Activated CD8-positive, alpha-beta memory T cell treated with anti-CD3 and anti-CD28 coated beads for 48 hours (primary cell): ENCODE results near the gene TMEM185B.
"Not testable (repeated sequence)": the region's sequence is repeated elsewhere in the genome, so short reads cannot be mapped to it uniquely, and the experiment has no call there.

Experiments used
- DNase-seq, 3 experiments: peaks; one replicate each; pipeline ENCODE4 v3.0.0-alpha.2; 2020; ENCODE audit warnings: low read depth in 2 of 3, low spot score in 2 of 3

Gene TMEM185B

GRCh38 chr2:120251880-120252224 is 28.7 kb upstream of the TMEM185B start:
- DNase-seq: no peak

DNA sequence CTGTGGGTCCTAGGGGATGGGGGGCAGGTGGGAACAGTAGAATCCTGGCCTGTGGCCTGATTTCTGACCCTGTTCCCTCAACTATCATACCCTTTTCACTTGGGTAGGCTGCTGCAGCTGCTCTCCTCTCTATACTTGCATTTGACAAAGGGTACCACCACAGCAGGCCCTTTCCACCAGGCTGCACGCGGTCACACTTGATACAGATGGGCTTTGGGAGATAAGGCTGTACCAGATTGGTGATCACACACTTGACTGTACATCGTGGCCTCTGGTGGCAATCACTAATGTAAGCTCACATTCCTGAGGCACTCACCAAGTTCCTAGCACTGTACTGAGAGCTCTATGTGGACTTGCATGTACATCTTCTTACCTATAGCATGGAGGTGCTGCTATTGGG is 27.9 kb upstream of the TMEM185B start:
- DNase-seq: no peak

DNA sequence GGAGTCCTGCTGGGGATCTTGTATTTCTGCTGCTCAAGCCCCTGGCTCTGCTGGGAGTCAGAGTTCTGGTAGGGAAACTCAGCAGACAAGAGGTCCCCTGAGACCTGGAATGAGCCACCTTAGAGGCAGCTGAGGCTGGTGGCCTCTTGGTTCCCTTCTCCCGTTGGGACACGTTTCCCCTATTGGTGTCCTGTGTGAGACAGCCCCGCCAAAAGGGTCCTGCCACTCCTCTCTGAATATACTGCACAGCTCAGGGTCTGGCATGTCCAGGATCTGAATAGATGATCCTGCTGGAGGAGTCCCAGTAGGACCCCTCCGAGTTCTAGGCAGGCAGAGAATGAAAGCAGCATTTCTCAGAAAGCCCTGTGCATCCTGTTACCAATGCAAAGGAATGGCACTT is 27.4 kb upstream of the TMEM185B start:
- DNase-seq: no peak

DNA sequence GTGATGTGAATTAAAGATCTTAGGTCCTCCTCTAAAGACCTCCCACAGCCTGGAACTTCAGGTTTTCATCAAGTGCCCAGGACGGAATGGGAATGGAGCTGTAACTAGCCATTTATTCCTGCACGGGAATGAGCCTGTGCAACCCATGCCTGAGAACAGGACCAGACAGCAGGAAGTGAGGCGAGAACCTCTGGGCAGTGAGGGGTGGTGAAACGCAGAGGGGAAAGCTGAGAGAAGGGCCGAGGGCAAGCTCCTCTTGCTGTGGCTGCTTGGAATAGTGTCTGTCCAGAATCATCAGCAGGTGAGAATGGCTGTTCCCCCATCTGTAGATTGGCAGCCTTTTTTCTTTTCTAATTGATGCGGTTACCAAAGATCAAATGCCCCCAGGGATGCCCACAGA is 24.7 kb upstream of the TMEM185B start:
- no peak for DNase-seq

GRCh38 chr2:120246546-120247300 is 23.5 kb upstream of the TMEM185B start:
- DNase-seq: no peak

- no peak for DNase-seq
Observed at GRCh38 chr2:120245520-120246332, 22.5 kb upstream of the TMEM185B start.

DNA sequence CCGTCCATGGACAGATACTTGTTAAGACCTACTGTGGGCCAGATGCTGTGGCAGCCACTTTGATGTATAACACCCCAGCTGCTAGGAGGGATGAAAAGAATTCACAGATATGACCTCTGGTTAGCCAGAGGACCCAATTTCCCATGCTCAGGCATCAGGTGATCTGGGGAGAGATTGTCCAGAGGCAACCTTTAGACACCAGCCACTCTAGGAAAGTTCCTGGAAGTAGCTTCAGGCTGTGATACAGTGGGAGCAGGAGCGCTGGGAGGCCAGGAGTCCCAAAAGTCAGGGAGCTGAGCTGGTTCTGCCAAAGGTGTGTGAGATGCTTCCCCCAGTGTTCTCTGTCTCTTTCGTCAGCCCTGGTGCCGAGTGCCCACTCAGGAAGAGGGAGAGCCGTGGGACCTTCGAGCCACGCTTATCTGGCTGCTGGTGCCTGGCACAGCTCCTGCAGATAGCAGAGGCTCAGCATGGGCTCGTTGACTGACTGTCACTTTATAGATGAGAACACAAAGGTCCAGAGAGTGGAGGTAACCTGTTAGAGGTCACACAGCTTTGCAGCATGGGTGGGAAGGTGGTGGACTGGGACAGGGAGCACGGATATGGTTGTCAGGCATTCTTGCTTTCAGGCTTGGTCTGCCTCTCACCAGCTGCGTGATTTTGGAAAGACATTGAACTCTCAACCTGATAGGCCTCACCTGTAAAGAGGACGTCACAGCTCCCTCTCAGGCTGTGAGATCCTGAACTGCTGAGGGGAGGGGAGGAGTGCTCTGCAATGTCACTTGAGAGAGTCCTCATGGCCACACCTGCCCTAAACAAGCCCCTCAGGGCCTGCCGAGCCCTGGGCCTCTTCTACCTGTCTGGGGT is 21.7 kb upstream of the TMEM185B start:
- no peak for DNase-seq

- no peak for DNase-seq
Observed at GRCh38 chr2:120243875-120244553, 20.8 kb upstream of the TMEM185B start.

- DNase-seq: no peak
Observed at GRCh38 chr2:120243211-120243610, 20.0 kb upstream of the TMEM185B start.

DNA sequence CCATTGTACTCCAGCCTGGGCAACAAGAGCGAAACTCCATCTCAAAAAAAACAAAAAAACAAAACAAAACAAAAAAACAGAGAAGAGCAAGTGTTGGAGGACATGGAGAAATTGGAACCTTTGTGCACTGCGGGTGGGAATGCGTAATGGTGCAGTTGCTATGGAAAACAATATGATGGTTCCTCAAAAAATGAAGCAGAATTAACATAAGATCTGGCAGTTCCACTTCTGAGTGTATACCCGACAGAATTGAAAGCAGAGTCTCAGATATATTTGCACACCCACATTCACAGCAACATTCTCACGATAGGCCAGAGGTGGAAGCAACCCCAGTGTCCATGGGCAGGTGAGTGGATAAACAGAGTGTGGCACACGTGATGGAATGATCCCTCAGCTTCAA is 18.5 kb upstream of the TMEM185B start:
- no peak for DNase-seq

- no peak for DNase-seq
Observed at GRCh38 chr2:120240901-120241429, 17.8 kb upstream of the TMEM185B start.

DNA sequence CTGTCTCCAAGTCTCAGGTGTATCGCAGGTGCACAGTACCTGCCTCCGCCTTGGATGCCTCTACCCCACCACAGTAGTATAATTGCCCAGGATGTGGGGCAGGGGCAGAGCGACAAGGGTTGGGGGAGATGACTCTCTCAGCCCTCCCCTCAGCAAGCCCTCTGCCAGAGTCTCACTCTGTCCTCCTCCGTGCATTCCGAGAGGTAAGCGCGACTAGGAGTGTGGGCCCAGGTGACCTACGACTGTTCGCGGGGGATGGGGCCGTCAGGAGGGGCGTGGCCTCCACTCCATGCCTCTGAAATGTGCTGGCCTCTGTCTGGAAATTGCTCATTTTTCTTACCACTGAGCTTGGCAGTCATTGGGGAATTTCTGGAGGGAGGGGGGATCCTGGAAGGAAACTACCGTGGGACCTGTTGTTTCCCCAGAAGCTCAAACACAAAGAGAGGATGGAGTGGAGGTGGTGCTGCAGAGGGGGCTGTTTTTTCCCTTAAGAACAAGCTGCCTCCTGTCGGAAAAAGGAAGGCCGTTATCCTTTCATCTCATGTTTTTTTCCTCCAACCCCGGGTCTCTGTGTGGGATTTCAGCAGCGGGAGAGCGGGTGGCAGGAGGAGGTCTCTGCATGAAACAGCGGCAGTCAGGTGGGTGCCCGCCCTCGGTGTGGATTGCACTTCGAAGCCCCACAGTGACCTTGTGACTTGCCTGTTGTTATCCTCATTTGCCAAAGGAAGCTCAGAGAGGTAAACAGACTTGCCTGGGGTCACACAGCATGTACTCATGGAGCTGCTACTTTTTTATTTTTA is 16.5 kb upstream of the TMEM185B start:
- DNase-seq: no peak

DNA sequence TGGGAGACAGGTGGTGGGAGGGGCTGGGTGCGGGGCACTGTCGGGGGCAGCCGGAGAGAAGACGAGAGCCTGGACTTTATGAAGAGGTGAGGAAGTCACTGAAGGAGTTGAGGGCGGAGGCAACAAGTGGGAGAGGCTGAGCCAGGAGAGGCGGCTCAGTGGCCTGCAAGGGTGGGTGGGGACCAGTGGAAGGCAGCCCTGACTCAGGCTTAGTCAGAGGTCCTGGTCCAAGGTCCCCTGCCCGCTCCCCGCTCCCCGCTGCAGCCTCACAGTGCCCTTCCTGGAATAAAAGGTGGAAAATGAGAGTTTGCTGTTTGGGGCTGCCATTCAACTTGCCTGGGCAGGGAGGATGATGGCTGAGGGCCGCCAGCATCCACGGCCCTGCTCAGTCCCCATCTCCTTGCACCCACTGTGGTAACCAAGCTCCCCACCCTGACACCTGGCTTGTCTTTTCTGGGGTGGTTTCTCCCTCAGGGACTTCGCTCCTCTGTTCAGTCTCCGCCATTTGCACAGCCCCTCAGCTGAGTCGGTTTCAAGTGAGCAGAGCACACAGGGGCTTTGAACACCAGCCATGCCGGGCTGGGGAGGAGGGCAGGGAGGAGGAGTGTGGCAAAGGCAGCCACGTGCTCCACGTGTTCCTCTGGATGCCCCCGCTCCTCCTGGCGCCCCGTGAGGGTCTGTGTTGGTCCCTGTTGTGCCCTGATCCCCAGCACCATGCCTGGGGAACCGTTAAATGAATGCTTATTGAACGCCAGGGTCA is 15.7 kb upstream of the TMEM185B start:
- no peak for DNase-seq

- DNase-seq: no peak
Observed at GRCh38 chr2:120237491-120237902, 14.3 kb upstream of the TMEM185B start.

- no peak for DNase-seq
Observed at GRCh38 chr2:120236791-120237190, 13.6 kb upstream of the TMEM185B start.

GRCh38 chr2:120236316-120236715 is 13.1 kb upstream of the TMEM185B start:
- no peak for DNase-seq

GRCh38 chr2:120235681-120236080 is 12.5 kb upstream of the TMEM185B start:
- no peak for DNase-seq

DNA sequence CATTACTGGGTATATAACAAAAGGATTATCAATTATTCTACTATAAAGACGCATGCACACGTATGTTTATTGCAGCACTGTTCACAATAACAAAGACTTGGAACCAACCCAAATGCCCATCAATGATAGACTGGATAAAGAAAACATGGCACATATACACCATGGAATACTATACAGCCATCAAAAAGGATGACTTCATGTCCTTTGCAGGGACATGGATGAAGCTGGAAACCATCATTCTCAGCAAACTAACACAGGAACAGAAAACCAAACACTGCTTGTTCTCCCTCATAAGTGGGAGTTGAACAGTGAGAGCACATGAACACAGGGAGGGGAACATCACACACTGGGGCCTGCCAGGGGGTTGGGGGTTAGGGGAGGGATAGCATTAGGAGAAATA is 12.0 kb upstream of the TMEM185B start:
- not testable (repeated sequence) for DNase-seq

DNA sequence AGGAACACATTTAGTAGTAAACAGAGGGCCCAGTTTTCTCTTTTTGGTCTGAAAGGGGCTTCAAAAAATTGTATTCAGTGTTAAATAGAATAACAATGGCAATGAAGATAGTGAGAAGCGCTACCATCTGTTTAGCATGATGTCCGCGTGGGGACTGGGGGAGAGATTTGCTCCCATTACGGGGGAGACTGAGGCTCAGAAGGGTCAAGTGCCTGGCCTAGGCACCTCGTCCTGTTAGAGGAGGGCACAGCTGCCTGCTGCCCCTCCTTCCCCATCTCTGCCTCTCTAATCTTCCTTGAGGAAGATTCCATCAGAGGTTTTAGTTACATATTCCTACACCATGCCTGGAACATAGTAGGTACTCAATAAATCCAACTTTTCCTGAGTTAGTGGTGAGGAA is 10.1 kb upstream of the TMEM185B start:
- no peak for DNase-seq
